Measurements from ENCODE around the gene ZNF333.
A peak's percentile ranks its signal among the peaks of the same experiment; 100 is the strongest.

The ZNF333 gene

GRCh38 chr19:14689598-14690503, at the start of gene ZNF333:
ZNF333 (plus strand) TSS chr19:14690048; CDS start chr19:14693492, 3,444 bp downstream.
- Histone ChIP-seq H3K4me3 (ENCODE audit: low read depth in 1 of 2, low read length in 2 of 2) (peak within 1 kb of the TSS; percentile 82 to 94), H3K9me3 (ENCODE audit: control insufficient read depth in 1 of 2, low read length in 2 of 2) (no peaks in the 10 kb centered on the region), H3K4me1 (ENCODE audit: control insufficient read depth in 1 of 2, insufficient read depth in 2 of 2, low read length in 2 of 2) (peaks cover 0 to 6% of the 10 kb centered on the region in 2 donors), H3K27ac (ENCODE audit: low read depth, low read length) (peak within 1 kb of the TSS; percentile 97), H3K36me3 (ENCODE audit: control insufficient read depth in 1 of 2, insufficient read depth in 2 of 2, low read length in 2 of 2) (peaks cover 0 to 8% of the 10 kb centered on the region in 2 donors), H3K27me3 (ENCODE audit: control insufficient read depth in 1 of 2, insufficient read depth in 2 of 2, low read length in 2 of 2) (no peaks in the 10 kb centered on the region), H3K9ac (ENCODE audit: low read depth in 1 of 2, low read length in 2 of 2) (peak within 1 kb of the TSS; percentile 68 to 94)

DNA sequence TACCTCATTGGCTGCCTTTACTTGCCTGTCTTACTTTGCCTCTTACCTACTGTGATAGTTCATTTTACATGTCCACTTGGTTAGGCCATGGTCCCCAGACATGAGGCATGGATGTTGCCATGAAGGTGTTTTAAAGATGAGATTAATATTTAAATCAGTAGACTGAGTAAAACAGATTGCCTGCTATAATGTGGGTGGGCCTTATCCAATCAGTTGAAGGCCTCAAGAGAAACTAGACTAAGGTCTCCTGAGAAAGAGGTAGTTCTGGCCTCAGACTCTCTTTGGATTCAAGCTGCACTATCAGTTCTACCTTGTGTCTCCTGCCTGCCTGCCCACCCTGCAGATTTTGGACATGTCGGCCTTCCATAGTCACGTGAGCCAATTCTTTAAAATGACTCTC, 41.3 kb upstream of the ZNF333 start:
- Histone ChIP-seq H3K27me3 (ENCODE audit: control insufficient read depth in 1 of 2, insufficient read depth in 2 of 2, low read length in 2 of 2) (no peaks in the 10 kb centered on the region), H3K36me3 (ENCODE audit: control insufficient read depth in 1 of 2, insufficient read depth in 2 of 2, low read length in 2 of 2) (no peaks in the 10 kb centered on the region), H3K9ac (ENCODE audit: low read depth in 1 of 2, low read length in 2 of 2) (no peak overlapping the region), H3K9me3 (ENCODE audit: control insufficient read depth in 1 of 2, low read length in 2 of 2) (peaks cover 0 to under 1% of the 10 kb centered on the region in 2 donors), H3K27ac (ENCODE audit: low read depth, low read length) (no peak overlapping the region), H3K4me3 (ENCODE audit: low read depth in 1 of 2, low read length in 2 of 2) (no peak overlapping the region), H3K4me1 (ENCODE audit: control insufficient read depth in 1 of 2, insufficient read depth in 2 of 2, low read length in 2 of 2) (no peaks in the 10 kb centered on the region)

DNA sequence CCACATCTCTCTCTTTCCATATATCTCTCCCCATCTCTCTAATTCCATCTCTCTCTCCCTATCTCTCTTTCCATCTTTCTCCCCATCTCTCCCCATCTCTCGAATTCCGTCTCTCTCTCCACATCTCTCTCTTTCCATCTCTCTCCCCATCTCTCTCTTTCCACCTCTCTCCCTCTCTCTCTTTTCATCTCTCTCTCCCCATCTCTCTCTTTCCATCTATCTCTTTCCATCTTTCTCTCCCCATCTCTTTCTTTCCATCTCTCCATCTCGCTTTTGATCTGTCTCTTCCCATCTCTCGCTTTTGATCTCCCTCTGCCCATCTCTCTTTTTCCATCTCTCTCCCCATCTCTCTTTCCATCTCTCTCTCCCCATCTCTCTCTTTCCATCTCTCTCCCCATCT, 40.8 kb upstream of the ZNF333 start:
- no peak overlapping the region for H3K9ac ChIP-seq (ENCODE audit: low read depth in 1 of 2, low read length in 2 of 2)
- H3K4me1 ChIP-seq (ENCODE audit: control insufficient read depth in 1 of 2, insufficient read depth in 2 of 2, low read length in 2 of 2) = no peaks in the 10 kb centered on the region
- no peaks in the 10 kb centered on the region for H3K9me3 ChIP-seq (ENCODE audit: control insufficient read depth in 1 of 2, low read length in 2 of 2)
- H3K4me3 ChIP-seq (ENCODE audit: low read depth in 1 of 2, low read length in 2 of 2) = no peak overlapping the region
- no peak overlapping the region for H3K27ac ChIP-seq (ENCODE audit: low read depth, low read length)
- no peaks in the 10 kb centered on the region for H3K27me3 ChIP-seq (ENCODE audit: control insufficient read depth in 1 of 2, insufficient read depth in 2 of 2, low read length in 2 of 2)
- H3K36me3 ChIP-seq (ENCODE audit: control insufficient read depth in 1 of 2, insufficient read depth in 2 of 2, low read length in 2 of 2) = no peaks in the 10 kb centered on the region

DNA sequence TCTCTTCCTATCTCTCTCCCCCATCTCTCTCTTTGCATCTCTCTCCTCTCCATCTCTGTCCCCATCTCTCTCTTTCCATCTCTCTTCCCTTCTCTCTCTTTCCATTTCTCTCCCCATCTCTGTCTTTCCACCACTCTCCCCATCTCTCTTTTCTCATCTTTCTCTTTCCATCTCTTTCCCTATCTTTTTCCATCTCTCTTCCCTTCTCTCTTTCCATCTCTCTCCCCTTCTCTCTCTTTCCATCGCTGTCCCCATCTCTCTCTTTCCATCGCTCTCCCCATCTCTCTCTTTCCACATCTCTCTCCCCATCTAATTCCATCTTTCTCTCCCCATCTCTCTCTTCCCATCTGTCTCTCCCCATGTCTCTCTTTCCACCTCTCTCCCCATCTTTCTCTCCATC, 39.7 kb upstream of the ZNF333 start:
- H3K4me3 ChIP-seq (ENCODE audit: low read depth in 1 of 2, low read length in 2 of 2) = no peak overlapping the region
- H3K27ac ChIP-seq (ENCODE audit: low read depth, low read length) = no peak overlapping the region
- H3K36me3 ChIP-seq (ENCODE audit: control insufficient read depth in 1 of 2, insufficient read depth in 2 of 2, low read length in 2 of 2) = no peaks in the 10 kb centered on the region
- H3K27me3 ChIP-seq (ENCODE audit: control insufficient read depth in 1 of 2, insufficient read depth in 2 of 2, low read length in 2 of 2) = no peaks in the 10 kb centered on the region
- no peak overlapping the region for H3K9ac ChIP-seq (ENCODE audit: low read depth in 1 of 2, low read length in 2 of 2)
- no peaks in the 10 kb centered on the region for H3K4me1 ChIP-seq (ENCODE audit: control insufficient read depth in 1 of 2, insufficient read depth in 2 of 2, low read length in 2 of 2)
- H3K9me3 ChIP-seq (ENCODE audit: control insufficient read depth in 1 of 2, low read length in 2 of 2) = no peaks in the 10 kb centered on the region

- Histone ChIP-seq H3K36me3 (ENCODE audit: control insufficient read depth in 1 of 2, insufficient read depth in 2 of 2, low read length in 2 of 2) (no peaks in the 10 kb centered on the region), H3K9me3 (ENCODE audit: control insufficient read depth in 1 of 2, low read length in 2 of 2) (no peaks in the 10 kb centered on the region), H3K9ac (ENCODE audit: low read depth in 1 of 2, low read length in 2 of 2) (no peak overlapping the region), H3K27me3 (ENCODE audit: control insufficient read depth in 1 of 2, insufficient read depth in 2 of 2, low read length in 2 of 2) (no peaks in the 10 kb centered on the region), H3K27ac (ENCODE audit: low read depth, low read length) (no peak overlapping the region), H3K4me1 (ENCODE audit: control insufficient read depth in 1 of 2, insufficient read depth in 2 of 2, low read length in 2 of 2) (no peaks in the 10 kb centered on the region), H3K4me3 (ENCODE audit: low read depth in 1 of 2, low read length in 2 of 2) (no peak overlapping the region)
Measured at GRCh38 chr19:14654786-14655560, 34.9 kb upstream of the ZNF333 start.

GRCh38 chr19:14655726-14656125, 34.1 kb upstream of the ZNF333 start:
- Histone ChIP-seq H3K9ac (ENCODE audit: low read depth in 1 of 2, low read length in 2 of 2) (no peak overlapping the region), H3K36me3 (ENCODE audit: control insufficient read depth in 1 of 2, insufficient read depth in 2 of 2, low read length in 2 of 2) (no peaks in the 10 kb centered on the region), H3K27me3 (ENCODE audit: control insufficient read depth in 1 of 2, insufficient read depth in 2 of 2, low read length in 2 of 2) (no peaks in the 10 kb centered on the region), H3K4me3 (ENCODE audit: low read depth in 1 of 2, low read length in 2 of 2) (no peak overlapping the region), H3K27ac (ENCODE audit: low read depth, low read length) (no peak overlapping the region), H3K4me1 (ENCODE audit: control insufficient read depth in 1 of 2, insufficient read depth in 2 of 2, low read length in 2 of 2) (no peaks in the 10 kb centered on the region), H3K9me3 (ENCODE audit: control insufficient read depth in 1 of 2, low read length in 2 of 2) (no peaks in the 10 kb centered on the region)

GRCh38 chr19:14659874-14660489, 29.9 kb upstream of the ZNF333 start:
- Histone ChIP-seq H3K36me3 (ENCODE audit: control insufficient read depth in 1 of 2, insufficient read depth in 2 of 2, low read length in 2 of 2) (no peaks in the 10 kb centered on the region), H3K4me1 (ENCODE audit: control insufficient read depth in 1 of 2, insufficient read depth in 2 of 2, low read length in 2 of 2) (no peaks in the 10 kb centered on the region), H3K27me3 (ENCODE audit: control insufficient read depth in 1 of 2, insufficient read depth in 2 of 2, low read length in 2 of 2) (no peaks in the 10 kb centered on the region), H3K27ac (ENCODE audit: low read depth, low read length) (no peak overlapping the region), H3K9ac (ENCODE audit: low read depth in 1 of 2, low read length in 2 of 2) (no peak overlapping the region), H3K4me3 (ENCODE audit: low read depth in 1 of 2, low read length in 2 of 2) (no peak overlapping the region), H3K9me3 (ENCODE audit: control insufficient read depth in 1 of 2, low read length in 2 of 2) (no peaks in the 10 kb centered on the region)

- no peak overlapping the region for H3K4me3 ChIP-seq (ENCODE audit: low read depth in 1 of 2, low read length in 2 of 2)
- no peaks in the 10 kb centered on the region for H3K9me3 ChIP-seq (ENCODE audit: control insufficient read depth in 1 of 2, low read length in 2 of 2)
- no peaks in the 10 kb centered on the region for H3K27me3 ChIP-seq (ENCODE audit: control insufficient read depth in 1 of 2, insufficient read depth in 2 of 2, low read length in 2 of 2)
- no peaks in the 10 kb centered on the region for H3K4me1 ChIP-seq (ENCODE audit: control insufficient read depth in 1 of 2, insufficient read depth in 2 of 2, low read length in 2 of 2)
- H3K36me3 ChIP-seq (ENCODE audit: control insufficient read depth in 1 of 2, insufficient read depth in 2 of 2, low read length in 2 of 2) = no peaks in the 10 kb centered on the region
- H3K27ac ChIP-seq (ENCODE audit: low read depth, low read length) = no peak overlapping the region
- H3K9ac ChIP-seq (ENCODE audit: low read depth in 1 of 2, low read length in 2 of 2) = no peak overlapping the region
Measured at GRCh38 chr19:14661372-14661924, 28.4 kb upstream of the ZNF333 start.

DNA sequence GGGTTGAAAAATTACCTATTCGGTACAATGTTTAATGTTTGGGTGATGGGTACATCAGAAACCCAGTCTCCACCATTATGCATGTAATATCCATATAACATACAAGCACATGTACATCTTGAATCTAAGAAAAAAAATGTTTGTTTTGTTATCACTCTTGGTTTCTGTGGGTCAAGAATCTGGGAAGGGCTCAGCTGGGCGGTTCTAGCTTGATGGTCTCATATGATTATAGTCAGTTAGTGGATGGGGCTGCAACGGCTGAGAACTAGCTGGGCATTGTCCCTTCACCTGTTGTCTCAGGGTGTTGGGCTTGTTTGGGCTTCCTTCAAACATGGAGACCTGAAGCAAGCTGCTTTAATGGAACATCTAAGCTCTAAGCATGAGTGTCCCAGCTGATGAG, 19.9 kb upstream of the ZNF333 start:
- Histone ChIP-seq H3K4me3 (ENCODE audit: low read depth in 1 of 2, low read length in 2 of 2) (no peak overlapping the region), H3K27me3 (ENCODE audit: control insufficient read depth in 1 of 2, insufficient read depth in 2 of 2, low read length in 2 of 2) (no peaks in the 10 kb centered on the region)

More for the DNA sequence above, 19.9 kb upstream of the ZNF333 start:
- H3K27ac ChIP-seq (ENCODE audit: low read depth, low read length) = no peak overlapping the region
- peaks cover 0 to 4% of the 10 kb centered on the region in 2 donors for H3K9me3 ChIP-seq (ENCODE audit: control insufficient read depth in 1 of 2, low read length in 2 of 2)
- H3K9ac ChIP-seq (ENCODE audit: low read depth in 1 of 2, low read length in 2 of 2) = no peak overlapping the region
- no peaks in the 10 kb centered on the region for H3K36me3 ChIP-seq (ENCODE audit: control insufficient read depth in 1 of 2, insufficient read depth in 2 of 2, low read length in 2 of 2)
- H3K4me1 ChIP-seq (ENCODE audit: control insufficient read depth in 1 of 2, insufficient read depth in 2 of 2, low read length in 2 of 2) = no peaks in the 10 kb centered on the region

Measured in duodenal mucosa (tissue), 2 donors.